SK-N-SH treated with all-trans-retinoic acid at 6 μM for 48 hours (cell line): ENCODE data around the gene TRPM1.

Source experiments
- CSDC2 ChIP-seq: fragments of 250-450 bp; sonication (Bioruptor Pico); IDR thresholded peaks from 2 replicates; pipeline ENCODE4 v1.5.0; 2020; ENCODE audit warnings: mild to moderate bottlenecking, moderate library complexity
- GLIS3 ChIP-seq: fragments of 250-450 bp; sonication (Bioruptor Pico); IDR thresholded peaks from 2 replicates; pipeline ENCODE4 v1.5.0; 2020; ENCODE audit warnings: mild to moderate bottlenecking, moderate library complexity
- PATZ1 ChIP-seq: fragments of 250-450 bp; sonication (Bioruptor Pico); IDR thresholded peaks from 2 replicates; pipeline ENCODE4 v1.8.0; 2020; ENCODE audit warnings: mild to moderate bottlenecking, moderate library complexity, borderline replicate concordance
- TCF4 ChIP-seq: fragments of 250-450 bp; sonication (Bioruptor Pico); IDR thresholded peaks from 2 replicates; pipeline ENCODE4 v1.8.0; 2021; ENCODE audit warnings: mild to moderate bottlenecking, moderate library complexity, borderline replicate concordance
- ZC3H10 ChIP-seq: fragments of 250-450 bp; sonication (Bioruptor Pico); IDR thresholded peaks from 2 replicates; pipeline ENCODE4 v1.5.1; 2021; ENCODE audit warnings: mild to moderate bottlenecking, moderate library complexity
- ZFP3 ChIP-seq: fragments of 250-450 bp; sonication (Bioruptor Pico); IDR thresholded peaks from 2 replicates; pipeline ENCODE4 v1.5.0; 2020; ENCODE audit warnings: mild to moderate bottlenecking, moderate library complexity
- ZNF565 ChIP-seq: fragments of 450-650 bp; formaldehyde crosslinking; conservative IDR thresholded peaks from 2 replicates; pipeline ENCODE4 v1.5.0; 2020; ENCODE audit warnings: low read depth, mild to moderate bottlenecking, moderate library complexity
- ZNF70 ChIP-seq: fragments of 450-650 bp; formaldehyde crosslinking; IDR thresholded peaks from 2 replicates; pipeline ENCODE4 v1.5.0; 2020; ENCODE audit warnings: mild to moderate bottlenecking, moderate library complexity

GRCh38 chr15:31145271-31145911 is 43.9 kb upstream of the TRPM1 start:
- TF ChIP-seq TCF4 (CRISPR knock-in tag) (no peak), GLIS3 (no peak), CSDC2 (no peak), ZNF70 (CRISPR knock-in tag) (no peak), PATZ1 (CRISPR knock-in tag) (no peak), ZFP3 (CRISPR knock-in tag) (no peak), ZC3H10 (CRISPR knock-in tag) (no peak), ZNF565 (CRISPR knock-in tag) (no peak)
